IPS-15b (cell line): ENCODE results near the gene SOX9.

Source experiments
- H3K27me3 ChIP-seq: one replicate; pipeline ENCODE4 v1.6.1; 2013; ENCODE audit warnings: low read length; ENCODE audit not compliant: control insufficient read depth, insufficient read depth
- H3K36me3 ChIP-seq: one replicate; pipeline ENCODE4 v1.6.1; 2013; ENCODE audit warnings: low read length; ENCODE audit not compliant: control insufficient read depth, insufficient read depth
- H3K4me1 ChIP-seq: one replicate; pipeline ENCODE4 v1.6.1; 2013; ENCODE audit warnings: mild to moderate bottlenecking, low read length; ENCODE audit not compliant: control insufficient read depth, insufficient read depth
- H3K4me3 ChIP-seq: one replicate; pipeline ENCODE4 v1.5.1; 2013; ENCODE audit warnings: low read depth, low read length
- H3K9ac ChIP-seq: one replicate; pipeline ENCODE4 v1.6.1; 2013; ENCODE audit warnings: low read depth, mild to moderate bottlenecking, low read length
- H3K9me3 ChIP-seq: one replicate; pipeline ENCODE4 v1.6.1; 2013; ENCODE audit warnings: mild to moderate bottlenecking, low read length; ENCODE audit not compliant: control insufficient read depth, insufficient read depth

The SOX9 gene

DNA sequence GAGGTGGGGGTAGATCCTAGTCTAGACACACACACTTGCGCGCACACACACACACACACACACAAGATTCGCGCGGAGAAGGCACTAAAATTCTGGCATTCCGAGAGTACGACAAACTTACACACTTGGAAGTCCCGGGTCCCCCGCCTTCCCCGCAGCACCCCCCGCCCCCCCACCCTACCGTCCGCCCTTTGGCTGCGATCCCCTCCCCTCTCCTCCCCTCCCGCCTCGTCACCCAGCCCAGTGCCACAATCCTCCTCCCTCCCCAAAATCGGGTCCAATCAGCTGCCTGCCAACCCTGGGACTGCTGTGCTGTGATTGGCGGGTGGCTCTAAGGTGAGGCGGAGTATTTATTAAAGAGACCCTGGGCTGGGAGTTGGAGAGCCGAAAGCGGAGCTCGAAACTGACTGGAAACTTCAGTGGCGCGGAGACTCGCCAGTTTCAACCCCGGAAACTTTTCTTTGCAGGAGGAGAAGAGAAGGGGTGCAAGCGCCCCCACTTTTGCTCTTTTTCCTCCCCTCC, at the start of gene SOX9:
SOX9 (plus strand) TSS at position 379 of the 522 bp plus-strand sequence. CDS start 372 bp downstream, outside the sequence.
- H3K4me3 ChIP-seq, result peak within 1 kb of the TSS; percentile 82
- peaks cover 5% of the 10 kb centered on the region for H3K36me3 ChIP-seq
- peaks cover 16% of the 10 kb centered on the region for H3K4me1 ChIP-seq
- H3K9ac ChIP-seq, result no peak within 1 kb of the TSS
- H3K27me3 ChIP-seq, result peaks cover 68% of the 10 kb centered on the region
- no peaks in the 10 kb centered on the region for H3K9me3 ChIP-seq

DNA sequence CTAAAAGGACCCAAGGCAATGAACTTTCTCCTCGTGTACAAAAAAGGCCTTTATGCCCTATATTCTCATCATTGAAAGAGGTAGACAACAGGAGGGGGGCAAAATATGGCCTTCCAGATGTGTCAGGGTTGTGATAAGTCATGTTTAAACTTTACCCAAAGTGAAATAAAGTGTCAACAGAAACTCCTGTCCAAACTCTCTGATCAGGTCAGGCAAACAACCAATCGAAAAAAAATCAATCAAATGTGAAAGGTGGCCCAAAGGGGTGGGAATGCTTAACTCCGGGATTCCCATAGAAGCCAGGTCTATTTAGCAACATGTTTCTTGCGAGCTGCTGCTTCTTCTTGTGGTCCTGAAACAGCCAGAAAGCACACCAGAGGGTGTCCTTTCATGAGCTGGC, 49.5 kb upstream of the SOX9 start:
- Histone ChIP-seq H3K4me1 (no peaks in the 10 kb centered on the region), H3K9ac (no peak overlapping the region), H3K9me3 (no peaks in the 10 kb centered on the region), H3K36me3 (no peaks in the 10 kb centered on the region), H3K4me3 (no peak overlapping the region), H3K27me3 (no peaks in the 10 kb centered on the region)

DNA sequence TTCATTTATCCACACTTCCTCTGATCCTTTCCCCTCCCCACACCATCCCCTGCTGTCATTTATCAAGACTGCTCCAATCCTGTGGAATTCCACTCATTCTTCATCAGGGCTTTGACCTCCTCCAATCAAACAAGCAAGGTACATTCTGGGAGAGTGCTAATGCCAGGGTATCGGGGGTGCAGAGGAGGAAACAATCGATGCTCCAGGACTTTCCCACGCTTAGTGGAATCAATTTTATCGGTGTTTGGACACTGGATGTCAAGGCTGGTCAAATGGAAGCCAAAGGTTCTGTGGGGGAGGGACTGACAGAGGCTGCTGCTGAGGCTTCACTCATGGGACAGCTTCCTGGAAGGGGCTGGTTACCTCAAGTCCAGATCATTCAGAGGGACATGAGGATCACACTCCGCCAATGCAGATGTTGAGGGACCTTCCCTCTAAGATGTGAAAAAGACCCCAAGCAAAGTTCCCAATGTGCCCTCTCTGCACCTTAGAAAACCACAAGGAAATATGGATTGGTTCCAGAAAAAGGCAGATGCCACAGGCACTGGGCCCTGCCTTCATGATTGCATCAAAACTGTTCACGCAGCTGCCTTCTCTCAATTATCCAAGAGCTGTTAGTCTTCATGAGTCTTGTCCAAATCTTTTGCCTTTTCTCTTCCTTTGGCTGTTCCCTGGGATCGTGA, 44.7 kb upstream of the SOX9 start:
- no peaks in the 10 kb centered on the region for H3K27me3 ChIP-seq
- H3K36me3 ChIP-seq, result no peaks in the 10 kb centered on the region
- H3K9ac ChIP-seq, result no peak overlapping the region
- no peak overlapping the region for H3K4me3 ChIP-seq
- H3K9me3 ChIP-seq, result no peaks in the 10 kb centered on the region
- no peaks in the 10 kb centered on the region for H3K4me1 ChIP-seq

DNA sequence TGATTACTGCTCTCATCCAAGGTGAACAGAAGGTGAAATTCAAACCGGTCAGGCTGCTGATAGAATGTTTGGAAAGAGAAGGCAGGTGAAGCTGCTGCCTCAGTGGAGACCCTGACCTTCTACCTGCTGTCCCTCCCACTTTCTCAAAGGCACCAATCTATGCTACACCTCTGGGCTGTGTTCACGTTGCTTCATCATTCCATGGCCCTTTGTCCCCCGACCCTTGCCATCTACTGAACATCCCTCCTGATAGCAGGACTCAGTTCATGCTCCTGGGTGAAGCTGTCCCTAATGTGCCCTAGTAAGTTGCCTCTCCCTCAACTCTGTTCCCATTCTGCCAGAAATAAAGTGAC, 44.2 kb upstream of the SOX9 start:
- no peak overlapping the region for H3K9ac ChIP-seq
- H3K4me3 ChIP-seq, result no peak overlapping the region
- H3K9me3 ChIP-seq, result no peaks in the 10 kb centered on the region
- no peaks in the 10 kb centered on the region for H3K36me3 ChIP-seq
- no peaks in the 10 kb centered on the region for H3K27me3 ChIP-seq
- H3K4me1 ChIP-seq, result no peaks in the 10 kb centered on the region

DNA sequence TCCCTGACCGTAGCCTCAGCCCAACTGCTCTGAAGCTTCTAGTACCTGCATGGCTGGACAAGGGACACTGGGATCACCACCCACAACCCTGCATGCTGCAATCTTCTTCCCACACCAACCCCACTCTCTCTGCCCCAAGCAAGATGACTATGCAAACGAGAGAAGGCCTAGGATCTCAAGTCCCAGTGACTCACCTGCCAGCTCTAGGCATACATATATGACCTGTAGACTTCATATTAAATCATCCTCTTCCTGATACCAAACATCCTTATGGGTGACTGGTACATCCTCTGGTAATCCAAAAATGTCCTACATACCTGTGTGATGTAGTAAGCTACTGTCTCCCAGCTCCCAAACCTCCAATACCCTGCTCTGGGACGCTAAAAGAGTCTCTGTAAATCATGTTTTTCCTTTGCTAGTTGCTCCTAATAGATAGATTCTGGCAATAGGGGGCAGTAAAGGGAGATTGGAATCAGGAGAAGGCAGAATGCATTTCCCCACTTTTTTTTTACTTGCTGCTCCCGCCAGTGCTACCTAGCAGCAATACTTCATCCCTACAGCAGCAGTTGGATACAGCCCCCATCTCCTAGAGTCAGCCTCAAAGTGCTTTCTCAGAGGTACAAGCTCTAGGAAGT, 43.4 kb upstream of the SOX9 start:
- no peak overlapping the region for H3K4me3 ChIP-seq
- H3K9ac ChIP-seq, result no peak overlapping the region
- no peaks in the 10 kb centered on the region for H3K27me3 ChIP-seq
- no peaks in the 10 kb centered on the region for H3K9me3 ChIP-seq
- H3K36me3 ChIP-seq, result no peaks in the 10 kb centered on the region
- H3K4me1 ChIP-seq, result no peaks in the 10 kb centered on the region

DNA sequence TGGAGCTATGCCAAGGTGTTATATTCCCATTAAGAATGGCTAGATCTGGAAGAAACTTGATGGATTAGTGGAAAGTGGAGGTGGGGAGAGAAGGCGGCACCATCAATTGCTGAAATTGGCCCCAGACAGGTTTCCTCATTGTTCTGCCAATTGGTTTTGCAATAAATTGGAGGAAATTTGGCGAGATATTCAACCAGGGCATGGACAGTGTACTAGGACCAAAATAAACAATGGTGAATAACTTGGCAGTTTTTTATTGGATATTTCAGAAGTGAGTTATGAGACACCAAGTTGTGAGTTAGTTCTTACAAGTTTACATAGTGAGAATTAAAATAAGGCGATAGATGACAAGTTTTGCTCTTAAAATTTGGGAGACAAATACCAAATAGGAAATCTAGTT, 41.1 kb upstream of the SOX9 start:
- H3K4me1 ChIP-seq, result no peaks in the 10 kb centered on the region
- H3K9ac ChIP-seq, result no peak overlapping the region
- H3K9me3 ChIP-seq, result no peaks in the 10 kb centered on the region
- H3K36me3 ChIP-seq, result no peaks in the 10 kb centered on the region
- H3K27me3 ChIP-seq, result no peaks in the 10 kb centered on the region
- H3K4me3 ChIP-seq, result no peak overlapping the region

DNA sequence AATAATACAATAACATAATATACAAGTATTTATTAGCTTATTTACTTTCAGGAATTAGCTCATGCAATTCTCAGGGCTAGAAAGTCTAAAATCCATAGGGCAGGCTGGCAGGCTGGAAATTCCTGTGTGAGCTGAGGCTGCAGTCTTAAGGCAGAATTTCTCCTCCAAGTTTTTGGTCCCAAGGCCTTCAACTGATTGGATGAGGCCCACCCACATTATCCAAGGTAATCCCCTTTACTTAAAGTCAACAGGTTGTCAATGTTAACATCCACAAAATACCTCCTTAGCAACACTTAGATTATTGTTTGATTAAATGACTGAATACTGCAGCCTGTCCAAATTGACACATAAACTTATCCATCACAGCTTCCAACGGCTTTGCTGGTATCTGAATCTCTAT, 32.9 kb upstream of the SOX9 start:
- Histone ChIP-seq H3K4me1 (no peaks in the 10 kb centered on the region), H3K27me3 (no peaks in the 10 kb centered on the region), H3K36me3 (no peaks in the 10 kb centered on the region)

DNA sequence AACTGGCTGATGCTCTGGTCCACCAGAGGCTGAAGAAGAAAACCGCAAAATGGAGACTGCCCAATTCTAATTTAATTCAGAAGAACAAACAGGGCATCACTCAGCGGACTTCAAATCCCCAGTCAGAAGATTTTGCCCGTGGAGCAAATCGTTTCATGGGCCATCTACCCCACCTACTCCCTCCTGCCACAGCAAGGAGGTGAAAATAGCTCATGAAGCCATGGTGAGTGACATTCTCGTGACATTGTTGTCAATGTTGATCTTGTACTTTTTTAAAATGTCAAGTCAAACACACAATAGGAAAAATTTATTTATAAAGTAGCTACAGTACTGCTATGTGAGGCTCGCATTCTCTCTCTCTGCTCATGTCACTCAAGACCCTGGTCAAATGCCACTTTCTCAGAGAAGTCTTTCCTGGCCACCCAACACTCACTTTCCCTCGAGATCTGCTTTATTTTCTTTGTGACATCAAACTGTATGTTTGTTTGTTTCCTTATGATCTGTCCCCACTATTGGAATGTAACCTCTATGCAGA, 31.3 kb upstream of the SOX9 start:
- Histone ChIP-seq H3K9me3 (no peaks in the 10 kb centered on the region), H3K4me1 (peaks cover 2% of the 10 kb centered on the region), H3K9ac (no peak overlapping the region), H3K36me3 (no peaks in the 10 kb centered on the region), H3K4me3 (no peak overlapping the region), H3K27me3 (no peaks in the 10 kb centered on the region)

More for the DNA sequence above, 32.9 kb upstream of the SOX9 start:
- Histone ChIP-seq H3K4me3 (no peak overlapping the region), H3K9ac (no peak overlapping the region), H3K9me3 (no peaks in the 10 kb centered on the region)

DNA sequence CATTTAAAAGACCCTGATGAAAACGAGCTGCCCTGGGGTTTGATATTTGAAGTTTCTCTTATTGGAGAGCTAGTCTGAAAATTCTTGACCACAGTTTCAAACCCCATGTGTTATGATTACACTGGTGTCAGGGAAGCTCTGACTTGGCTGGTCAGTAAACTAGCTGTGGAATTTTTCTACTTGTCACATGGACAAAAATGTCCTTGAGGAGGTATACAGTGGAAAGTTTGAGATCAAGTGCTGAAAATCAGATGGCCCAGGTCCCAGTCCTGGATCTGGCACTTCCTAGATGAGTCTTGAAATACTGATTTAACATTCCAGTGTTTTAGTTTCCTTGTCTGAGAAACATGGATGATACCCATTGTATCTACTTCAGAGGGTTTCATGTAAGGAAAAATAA, 30.7 kb upstream of the SOX9 start:
- Histone ChIP-seq H3K4me3 (no peak overlapping the region), H3K9ac (no peak overlapping the region), H3K36me3 (no peaks in the 10 kb centered on the region), H3K27me3 (no peaks in the 10 kb centered on the region), H3K4me1 (peaks cover 2% of the 10 kb centered on the region), H3K9me3 (no peaks in the 10 kb centered on the region)

DNA sequence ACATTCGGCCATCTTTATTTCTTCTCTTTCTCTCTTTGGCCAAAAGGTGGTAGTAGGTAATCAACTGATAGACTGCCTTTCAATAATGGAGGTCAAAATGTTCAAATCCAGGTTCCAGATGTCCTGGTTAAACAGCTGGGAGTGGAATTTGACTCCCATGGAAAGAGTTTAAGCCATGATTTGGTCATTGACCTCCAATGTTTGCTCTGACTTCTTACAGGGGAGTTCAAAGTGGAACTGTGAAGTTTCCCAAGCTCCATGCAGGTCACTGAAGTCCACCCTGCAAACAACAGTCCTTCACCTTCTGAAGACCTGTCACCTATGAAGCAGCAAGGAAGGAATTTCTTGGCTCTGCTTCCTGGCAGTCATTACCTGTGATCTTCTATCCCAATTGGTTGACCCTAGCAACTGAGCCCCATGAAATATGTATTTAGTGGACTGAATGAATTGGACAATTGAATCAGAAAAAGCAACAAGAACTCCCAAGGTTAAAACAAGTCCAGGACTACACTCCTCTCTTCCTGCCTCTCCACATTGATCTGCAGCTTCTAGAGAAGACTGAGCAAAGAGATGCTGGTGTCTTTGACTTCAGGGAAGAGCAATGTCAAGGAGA, 28.0 kb upstream of the SOX9 start:
- Histone ChIP-seq H3K9me3 (no peaks in the 10 kb centered on the region), H3K4me1 (peaks cover 2% of the 10 kb centered on the region), H3K9ac (no peak overlapping the region), H3K4me3 (no peak overlapping the region), H3K27me3 (no peaks in the 10 kb centered on the region), H3K36me3 (no peaks in the 10 kb centered on the region)

DNA sequence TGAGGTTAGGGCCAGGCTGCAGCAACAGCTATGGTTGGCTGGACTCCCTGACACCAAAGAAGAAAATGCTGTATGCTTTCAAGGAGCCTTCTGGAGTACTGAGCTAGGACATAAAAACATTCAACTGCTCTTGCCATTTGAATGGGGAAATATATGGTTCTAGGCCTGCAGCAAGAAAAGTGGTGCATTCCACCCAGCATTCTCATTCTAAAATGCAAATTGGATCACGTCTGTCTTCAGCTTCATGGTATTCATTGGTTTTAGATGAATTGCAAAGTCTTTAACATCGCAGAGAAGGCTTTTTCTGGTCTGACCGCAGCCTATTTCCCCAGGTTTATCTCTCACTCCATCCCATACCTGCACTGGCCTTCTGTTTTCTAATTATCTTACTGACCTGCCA, 27.1 kb upstream of the SOX9 start:
- Histone ChIP-seq H3K4me1 (peaks cover 2% of the 10 kb centered on the region), H3K9me3 (no peaks in the 10 kb centered on the region), H3K27me3 (no peaks in the 10 kb centered on the region), H3K36me3 (no peaks in the 10 kb centered on the region), H3K9ac (no peak overlapping the region), H3K4me3 (no peak overlapping the region)

DNA sequence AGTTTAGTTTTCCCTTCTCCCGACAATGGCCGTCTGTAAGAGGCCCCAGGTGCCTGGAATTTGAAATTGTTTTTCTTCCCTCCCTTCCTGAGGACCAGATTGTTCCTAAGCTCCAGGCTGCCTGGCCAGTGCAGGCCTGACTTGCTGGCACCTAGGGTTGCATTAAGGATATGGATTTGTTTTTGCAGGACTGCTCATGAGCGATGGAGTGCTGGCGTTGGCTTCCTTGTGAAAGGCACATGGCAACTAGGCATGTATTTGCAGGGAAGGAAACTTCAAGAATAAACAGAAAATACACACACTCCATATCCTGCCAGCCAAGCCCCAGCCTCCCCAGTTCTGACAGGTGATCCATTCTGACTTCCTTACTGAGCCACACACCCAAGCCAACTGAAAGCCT, 25.5 kb upstream of the SOX9 start:
- Histone ChIP-seq H3K36me3 (no peaks in the 10 kb centered on the region), H3K9ac (no peak overlapping the region), H3K4me1 (peaks cover 2% of the 10 kb centered on the region), H3K9me3 (no peaks in the 10 kb centered on the region), H3K4me3 (no peak overlapping the region), H3K27me3 (no peaks in the 10 kb centered on the region)
